Subcutaneous adipose tissue (tissue), 4 donors: ENCODE results near the gene ARPP19. TPM values are rescaled to one million over a fixed set of nuclear protein-coding genes. Genes with fewer than 3 reads are reported as not detected.

ENCODE experiments used
- CTCF ChIP-seq: fragments of 450-650 bp; IDR thresholded peaks from one replicate; pipeline ENCODE4 v1.5.1; 2016; ENCODE audit warnings: low read depth, mild to moderate bottlenecking, control low read depth, antibody characterized with exemption, moderate library complexity
- total RNA-seq, 4 donors: library from RNA; depleted of rRNA; stranded (reverse); fragments of >200 nt; gene quantifications; one replicate each; pipeline ENCODE4 v1.1.0, GENCODE V29; 2016

The ARPP19 gene
- total RNA-seq, 4 donors from 2014 or later = 115 to 237 (median 147) TPM

GRCh38 chr15:52524223-52525136, 44.4 kb downstream of the ARPP19 start:
- TF ChIP-seq CTCF = no peak

GRCh38 chr15:52523647-52524046, 45.2 kb downstream of the ARPP19 start:
- TF ChIP-seq CTCF = no peak

- no peak for TF ChIP-seq CTCF
These were observed 45.6 kb downstream of the ARPP19 start for GRCh38 chr15:52523192-52523591.

- no peak for TF ChIP-seq CTCF
These were observed 47.1 kb downstream of the ARPP19 start for GRCh38 chr15:52521682-52522081.

- no peak for TF ChIP-seq CTCF
These were observed 48.4 kb downstream of the ARPP19 start for GRCh38 chr15:52520421-52520820.

- TF ChIP-seq CTCF = no peak
These were observed 50.1 kb downstream of the ARPP19 start for GRCh38 chr15:52518487-52519371.

GRCh38 chr15:52517014-52517413, 51.8 kb downstream of the ARPP19 start:
- TF ChIP-seq CTCF = no peak
